DOHH2 (cell line): ENCODE results near the gene ASXL1.
"Not testable (repeated sequence)": the region's sequence is repeated elsewhere in the genome, so short reads cannot be mapped to it uniquely, and the experiment has no call there.

ENCODE experiments used
- H3F3A ChIP-seq: fragments of 200-600 bp; sonication (generic), shearing (Covaris generic); 2 replicates; pipeline ENCODE4 v1.6.0; 2016; ENCODE audit warnings: antibody characterized with exemption, mild to moderate bottlenecking; ENCODE audit not compliant: control insufficient read depth, insufficient read depth
- H3K27ac ChIP-seq: fragments of 200-600 bp; sonication (generic); 2 replicates; pipeline ENCODE4 v1.5.1; 2014; ENCODE audit warnings: low read depth, mild to moderate bottlenecking, low read length, moderate library complexity
- H3K27me3 ChIP-seq: fragments of 200-600 bp; sonication (generic); 2 replicates; pipeline ENCODE4 v1.6.1; 2014; ENCODE audit warnings: mild to moderate bottlenecking, low read length, mixed read lengths; ENCODE audit not compliant: control insufficient read depth
- H3K36me3 ChIP-seq: fragments of 200-600 bp; sonication (generic); 2 replicates; pipeline ENCODE4 v1.6.1; 2014; ENCODE audit warnings: mild to moderate bottlenecking, low read length, moderate library complexity, mixed read lengths; ENCODE audit not compliant: control insufficient read depth
- H3K4me1 ChIP-seq: fragments of 200-600 bp; sonication (generic); 2 replicates; pipeline ENCODE4 v1.6.1; 2014; ENCODE audit warnings: mild to moderate bottlenecking, low read length, mixed read lengths; ENCODE audit not compliant: control insufficient read depth
- H3K4me2 ChIP-seq: fragments of 200-600 bp; sonication (generic); 2 replicates; pipeline ENCODE4 v1.6.0; 2014; ENCODE audit warnings: mild to moderate bottlenecking, low read length, moderate library complexity
- H3K4me3 ChIP-seq: fragments of 200-600 bp; sonication (generic); 2 replicates; pipeline ENCODE4 v1.5.1; 2014; ENCODE audit warnings: mild to moderate bottlenecking, low read length, mixed read lengths
- H3K79me2 ChIP-seq: fragments of 200-600 bp; sonication (generic); 2 replicates; pipeline ENCODE4 v1.6.1; 2014; ENCODE audit warnings: mild to moderate bottlenecking, low read length, mixed read lengths; ENCODE audit not compliant: control insufficient read depth
- H3K9me2 ChIP-seq: fragments of 200-600 bp; sonication (generic); replicated peaks from 2 replicates; pipeline ENCODE4 v1.6.1; 2014; ENCODE audit warnings: mild to moderate bottlenecking, low read length, mixed read lengths; ENCODE audit not compliant: control insufficient read depth
- H3K9me3 ChIP-seq: fragments of 200-600 bp; sonication (generic); 2 replicates; pipeline ENCODE4 v1.6.1; 2014; ENCODE audit warnings: antibody characterized with exemption, low read length, mixed read lengths; ENCODE audit not compliant: control insufficient read depth, insufficient read depth
- H4K20me1 ChIP-seq: fragments of 200-600 bp; sonication (generic); 2 replicates; pipeline ENCODE4 v1.6.0; 2014; ENCODE audit warnings: low read depth, mild to moderate bottlenecking, antibody characterized with exemption, low read length, moderate library complexity; ENCODE audit not compliant: control insufficient read depth, insufficient read depth
- EZH2phosphoT487 ChIP-seq: fragments of 200-600 bp; sonication (generic); IDR thresholded peaks from 2 replicates; pipeline ENCODE4 v1.6.1; 2017; ENCODE audit warnings: borderline replicate concordance, mild to moderate bottlenecking, antibody characterized with exemption, low read length, moderate library complexity, mixed read lengths
- TF ChIP-seq, protein P1 (sequence below): fragments of 200-600 bp; sonication (generic); IDR thresholded peaks from one replicate; pipeline ENCODE4 v1.5.1; 2014; ENCODE audit warnings: antibody characterized with exemption, mild to moderate bottlenecking, low read depth, low read length; ENCODE audit not compliant: poor library complexity, severe bottlenecking

ASXL1 gene

GRCh38 chr20:32354592-32355416, 3.3 kb upstream of the ASXL1 start:
- H4K20me1 ChIP-seq: peaks cover 8% of the 10 kb centered on the region
- H3K27me3 ChIP-seq: no peaks in the 10 kb centered on the region
- H3F3A ChIP-seq: peaks cover 19% of the 10 kb centered on the region
- no peaks in the 10 kb centered on the region for H3K9me3 ChIP-seq
- H3K4me3 ChIP-seq: peak overlapping the region; percentile 41
- H3K4me2 ChIP-seq: peak overlapping the region; percentile 59
- H3K79me2 ChIP-seq: peaks cover 22% of the 10 kb centered on the region
- TF ChIP-seq EZH2phosphoT487: no peak
- TF ChIP-seq, protein P1, sequence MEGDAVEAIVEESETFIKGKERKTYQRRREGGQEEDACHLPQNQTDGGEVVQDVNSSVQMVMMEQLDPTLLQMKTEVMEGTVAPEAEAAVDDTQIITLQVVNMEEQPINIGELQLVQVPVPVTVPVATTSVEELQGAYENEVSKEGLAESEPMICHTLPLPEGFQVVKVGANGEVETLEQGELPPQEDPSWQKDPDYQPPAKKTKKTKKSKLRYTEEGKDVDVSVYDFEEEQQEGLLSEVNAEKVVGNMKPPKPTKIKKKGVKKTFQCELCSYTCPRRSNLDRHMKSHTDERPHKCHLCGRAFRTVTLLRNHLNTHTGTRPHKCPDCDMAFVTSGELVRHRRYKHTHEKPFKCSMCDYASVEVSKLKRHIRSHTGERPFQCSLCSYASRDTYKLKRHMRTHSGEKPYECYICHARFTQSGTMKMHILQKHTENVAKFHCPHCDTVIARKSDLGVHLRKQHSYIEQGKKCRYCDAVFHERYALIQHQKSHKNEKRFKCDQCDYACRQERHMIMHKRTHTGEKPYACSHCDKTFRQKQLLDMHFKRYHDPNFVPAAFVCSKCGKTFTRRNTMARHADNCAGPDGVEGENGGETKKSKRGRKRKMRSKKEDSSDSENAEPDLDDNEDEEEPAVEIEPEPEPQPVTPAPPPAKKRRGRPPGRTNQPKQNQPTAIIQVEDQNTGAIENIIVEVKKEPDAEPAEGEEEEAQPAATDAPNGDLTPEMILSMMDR: no peak
- peaks cover 62% of the 10 kb centered on the region for H3K4me1 ChIP-seq
- peaks cover 10% of the 10 kb centered on the region for H3K36me3 ChIP-seq
- peak overlapping the region; percentile 55 for H3K27ac ChIP-seq
- H3K9me2 ChIP-seq: no peaks in the 10 kb centered on the region

- H3F3A ChIP-seq: peaks cover 14% of the 10 kb centered on the region
- peak overlapping the region; percentile 59 for H3K4me2 ChIP-seq
- H3K4me1 ChIP-seq: peaks cover 62% of the 10 kb centered on the region
These were observed 2.7 kb upstream of the ASXL1 start for GRCh38 chr20:32355417-32355841.

GRCh38 chr20:32355907-32356621, 2.1 kb upstream of the ASXL1 start:
- H3K4me3 ChIP-seq: peak overlapping the region; percentile 96
- H3K79me2 ChIP-seq: peaks cover 34% of the 10 kb centered on the region
- H3K9me2 ChIP-seq, H3K27me3 ChIP-seq, H3K9me3 ChIP-seq: not testable (repeated sequence)
- H3K27ac ChIP-seq: peak overlapping the region; percentile 80
- peaks cover 21% of the 10 kb centered on the region for H3K36me3 ChIP-seq
- H3K4me2 ChIP-seq: peak overlapping the region; percentile 98
- H4K20me1 ChIP-seq: peaks cover 15% of the 10 kb centered on the region
- peaks cover 11% of the 10 kb centered on the region for H3F3A ChIP-seq
- peaks cover 62% of the 10 kb centered on the region for H3K4me1 ChIP-seq

More at GRCh38 chr20:32355417-32355841, 2.7 kb upstream of the ASXL1 start:
- H3K79me2 ChIP-seq: peaks cover 28% of the 10 kb centered on the region
- H4K20me1 ChIP-seq: peaks cover 11% of the 10 kb centered on the region
- H3K27ac ChIP-seq: peak overlapping the region; percentile 55
- H3K9me3 ChIP-seq: no peaks in the 10 kb centered on the region
- no peak for TF ChIP-seq EZH2phosphoT487
- TF ChIP-seq, protein P1: no peak
- H3K9me2 ChIP-seq: no peaks in the 10 kb centered on the region
- no peaks in the 10 kb centered on the region for H3K27me3 ChIP-seq
- peaks cover 15% of the 10 kb centered on the region for H3K36me3 ChIP-seq
- H3K4me3 ChIP-seq: peak overlapping the region; percentile 41
